C1 segment of cervical spinal cord (tissue), 14 donors: ENCODE measurements around the gene PRX.
"Not testable (repeated sequence)": the region's sequence is repeated elsewhere in the genome, so short reads cannot be mapped to it uniquely, and the experiment has no call there.

Experiments
- DNase-seq, 14 donors: peaks; one replicate each; lab custom pipeline; 2025; lab: John Stamatoyannopoulos, UW

The PRX gene

GRCh38 chr19:40441719-40442253 lies 28.6 kb upstream of the PRX start:
- no peak for DNase-seq

DNA sequence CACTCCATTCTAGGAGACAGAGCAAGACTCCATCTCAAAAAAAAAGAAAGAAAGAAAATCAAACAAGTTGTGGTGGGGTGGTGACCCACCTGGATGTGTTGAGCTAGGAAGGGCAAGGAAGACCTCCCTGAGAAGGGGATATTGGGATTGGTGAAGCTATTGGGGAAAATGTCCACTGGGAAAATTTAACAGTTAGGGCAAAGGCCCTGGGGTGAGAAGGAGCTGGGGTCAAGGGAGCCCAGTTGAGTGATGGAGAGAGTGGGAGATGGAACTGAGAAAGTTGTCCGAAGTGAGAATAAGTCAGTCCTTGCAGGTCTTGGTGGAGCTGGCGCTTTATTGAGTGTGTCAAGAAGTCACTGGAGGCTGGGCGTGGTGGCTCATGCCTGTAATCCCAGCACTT lies 25.1 kb upstream of the PRX start:
- no peak for DNase-seq

DNA sequence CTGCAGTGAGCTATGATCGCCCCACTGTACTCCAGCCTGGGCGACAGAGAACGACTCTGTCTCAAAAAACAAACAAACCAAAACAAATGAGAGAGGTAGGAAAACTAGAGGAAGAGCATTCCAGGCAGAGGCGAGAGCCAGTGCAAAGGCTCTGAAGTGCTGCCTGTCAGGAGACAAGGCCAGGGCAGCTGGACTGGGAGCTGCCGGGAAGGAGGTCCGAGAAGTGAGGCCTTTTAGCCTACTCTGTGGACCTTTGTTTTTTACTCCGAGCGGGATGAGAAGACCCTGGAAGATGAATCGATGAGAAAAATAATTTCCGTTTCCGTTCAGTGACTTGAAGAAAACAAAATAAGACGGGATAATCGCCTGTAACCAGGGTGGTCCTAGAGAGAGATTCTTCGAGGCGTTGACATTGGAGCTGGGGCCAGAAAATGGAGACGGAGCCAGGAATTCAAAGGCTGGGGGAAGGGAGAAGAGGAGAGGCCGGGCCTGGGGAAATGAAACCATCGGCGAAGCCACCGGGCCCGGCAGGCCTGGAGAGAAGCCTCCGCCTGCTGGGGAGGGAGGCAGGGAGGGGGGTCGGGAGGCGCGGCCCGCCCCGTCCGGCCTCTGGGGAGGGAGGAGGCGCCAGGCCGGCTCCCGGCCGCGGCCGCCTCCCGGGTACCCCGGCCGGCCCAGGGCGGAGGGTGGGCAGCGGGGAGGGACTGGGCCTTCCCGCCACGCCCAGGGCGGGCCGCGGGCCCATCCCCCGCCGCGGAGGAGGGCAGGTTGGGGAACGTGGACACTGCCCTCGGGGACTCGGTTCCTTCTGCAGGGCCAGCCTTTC lies 20.4 kb upstream of the PRX start:
- DNase-seq: peak in 13 of 14 donors; percentile 47 to 89 (median 76)

- not testable (repeated sequence) for DNase-seq
Measured at GRCh38 chr19:40432760-40433159, 19.6 kb upstream of the PRX start.

DNA sequence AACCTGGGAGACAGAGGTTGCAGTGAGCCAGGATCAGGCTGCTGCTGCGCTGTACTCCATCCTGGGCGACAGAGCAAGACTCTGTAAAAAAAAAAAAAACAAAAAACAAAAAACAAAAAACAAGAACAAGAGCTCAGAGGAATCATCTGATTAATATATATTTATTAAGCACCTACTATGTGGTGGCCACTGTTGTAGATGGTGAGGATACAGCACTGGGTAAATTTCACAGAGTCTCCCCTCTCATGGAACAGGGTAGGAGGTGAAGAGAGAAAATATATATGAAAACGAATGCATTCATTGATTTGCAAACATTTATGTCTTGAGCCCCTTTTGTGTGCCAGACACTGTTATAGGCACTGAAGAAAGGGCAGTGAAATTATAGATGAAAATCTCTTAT lies 18.5 kb upstream of the PRX start:
- no peak for DNase-seq

- not testable (repeated sequence) for DNase-seq
Measured at GRCh38 chr19:40430242-40430641, 17.1 kb upstream of the PRX start.

GRCh38 chr19:40428197-40428596 lies 15.0 kb upstream of the PRX start:
- DNase-seq: not testable (repeated sequence)

- DNase-seq: peak; percentile 96 to 100 (median 99)
Measured at GRCh38 chr19:40425450-40426287, 12.5 kb upstream of the PRX start, which contains the start of gene SERTAD1. TSS of gene SERTAD1 (minus strand) at chr19:40425992. CDS start at chr19:40423546, 2,446 bp downstream.

DNA sequence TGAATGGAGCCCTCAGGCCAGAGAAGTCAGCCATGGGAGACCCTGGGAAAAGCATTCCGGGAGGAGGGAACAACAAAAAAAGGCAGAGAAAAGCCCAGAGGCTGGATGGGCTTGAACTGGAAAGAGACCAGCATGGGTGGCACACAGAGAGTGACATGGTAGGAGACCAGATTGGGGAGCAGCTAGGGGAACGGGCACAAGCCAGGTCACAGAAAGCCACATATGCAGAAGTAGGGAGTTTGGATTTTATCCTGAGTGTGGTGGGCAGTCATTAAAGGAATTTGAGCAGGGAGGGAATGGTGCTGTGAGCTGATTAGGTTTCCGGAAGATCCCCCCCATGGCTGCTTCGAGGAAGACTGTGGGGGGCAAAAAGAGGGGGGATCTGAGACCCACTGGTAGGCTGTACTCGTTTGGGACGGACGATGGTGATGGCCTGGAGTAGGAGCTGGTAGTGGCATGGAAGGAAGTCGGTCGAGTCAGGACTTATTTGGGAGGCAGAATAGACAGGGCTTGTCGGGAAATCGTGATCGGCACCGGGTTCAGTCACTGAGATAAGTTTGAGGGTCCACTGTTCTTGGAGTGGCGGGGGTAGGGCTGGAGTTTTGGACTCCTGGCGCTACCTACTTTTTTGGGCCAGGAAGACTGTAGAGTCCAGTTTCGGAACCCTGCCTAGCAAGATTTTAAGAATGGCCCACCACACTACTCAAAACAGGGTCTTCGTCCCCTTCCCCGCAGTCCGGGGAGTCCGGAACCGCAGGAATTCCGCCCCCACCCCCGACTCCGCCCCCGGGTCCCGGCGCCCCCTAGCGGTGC lies 11.7 kb upstream of the PRX start:
- DNase-seq: peak in 3 of 14 donors; percentile 50 to 82 (median 67)

- DNase-seq: no peak
Measured at GRCh38 chr19:40423938-40424337, 10.8 kb upstream of the PRX start.

DNA sequence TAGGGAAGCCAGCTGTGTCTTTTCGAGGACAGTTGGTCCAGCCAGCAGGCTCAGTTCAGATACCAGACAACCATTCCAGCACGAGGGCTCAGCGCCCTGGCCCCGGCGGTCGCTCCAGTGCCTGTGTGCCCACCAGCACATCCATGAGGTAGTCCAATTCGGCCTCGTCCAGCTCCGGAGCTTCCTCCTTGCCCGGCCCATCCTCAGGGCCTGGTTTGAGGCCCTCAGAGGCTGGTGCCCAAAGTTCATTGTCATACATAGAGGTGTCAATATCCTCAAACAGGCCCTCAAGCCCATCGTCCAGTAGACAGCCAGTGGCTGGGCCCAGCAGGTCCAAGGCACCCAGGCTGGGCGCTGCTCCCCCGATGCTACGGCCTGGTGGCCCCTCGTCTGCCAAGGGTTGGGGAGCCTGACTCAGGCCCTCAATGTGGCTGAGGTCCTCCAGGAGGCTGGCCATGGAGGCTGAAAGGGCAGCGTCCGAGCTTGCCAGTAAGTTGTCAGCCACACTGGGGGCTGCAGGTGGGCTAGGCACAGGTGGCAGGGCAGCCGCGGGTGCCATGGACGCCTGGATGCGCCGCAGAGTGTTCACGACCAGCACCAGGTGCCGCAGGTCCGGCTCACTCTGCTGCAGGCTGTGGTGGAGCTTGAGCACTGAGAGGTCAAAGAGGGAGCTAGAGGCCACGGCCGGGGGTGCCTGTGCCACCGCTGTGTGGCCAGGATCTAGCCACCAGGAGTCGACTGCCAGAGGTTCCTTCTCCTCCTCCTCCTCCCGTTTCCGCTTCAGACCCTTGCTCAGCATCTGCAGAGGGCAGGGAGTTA lies 9.8 kb upstream of the PRX start:
- DNase-seq: no peak

DNA sequence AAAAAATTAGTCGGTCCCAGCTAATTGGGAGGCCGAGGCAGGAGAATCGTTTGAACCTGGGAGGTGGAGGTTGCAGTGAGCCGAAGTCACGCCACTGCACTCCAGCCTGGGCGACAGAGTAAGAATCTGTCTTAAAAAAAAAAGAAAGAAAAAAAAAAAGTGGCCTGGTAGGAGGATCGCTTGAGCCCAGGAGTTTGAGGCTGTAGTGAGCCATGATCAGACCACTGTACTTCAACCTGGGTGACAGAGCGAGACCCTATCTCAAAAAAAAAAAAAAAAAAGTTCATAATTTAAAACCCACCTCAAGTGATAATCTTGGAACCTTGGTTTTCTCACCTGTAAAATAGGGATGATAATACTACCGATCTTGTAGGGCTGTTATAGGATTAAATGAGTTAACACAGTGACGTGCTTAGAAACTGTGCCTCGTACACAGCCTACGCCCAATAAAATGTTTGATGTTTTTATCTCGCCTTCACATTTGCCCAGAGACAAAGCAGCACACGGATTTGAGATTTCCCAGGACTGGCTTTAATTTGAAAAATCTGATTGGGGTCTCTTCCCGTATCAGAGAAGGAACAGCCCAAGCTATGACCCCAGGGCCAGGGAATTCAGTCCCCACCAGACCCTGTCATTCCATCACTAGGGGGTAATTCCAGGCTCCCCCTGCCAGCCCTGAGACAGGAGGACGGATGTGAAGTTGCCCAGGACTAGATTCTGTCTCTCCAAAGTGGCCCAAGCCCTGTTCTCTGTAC lies 9.0 kb upstream of the PRX start:
- no peak for DNase-seq

DNA sequence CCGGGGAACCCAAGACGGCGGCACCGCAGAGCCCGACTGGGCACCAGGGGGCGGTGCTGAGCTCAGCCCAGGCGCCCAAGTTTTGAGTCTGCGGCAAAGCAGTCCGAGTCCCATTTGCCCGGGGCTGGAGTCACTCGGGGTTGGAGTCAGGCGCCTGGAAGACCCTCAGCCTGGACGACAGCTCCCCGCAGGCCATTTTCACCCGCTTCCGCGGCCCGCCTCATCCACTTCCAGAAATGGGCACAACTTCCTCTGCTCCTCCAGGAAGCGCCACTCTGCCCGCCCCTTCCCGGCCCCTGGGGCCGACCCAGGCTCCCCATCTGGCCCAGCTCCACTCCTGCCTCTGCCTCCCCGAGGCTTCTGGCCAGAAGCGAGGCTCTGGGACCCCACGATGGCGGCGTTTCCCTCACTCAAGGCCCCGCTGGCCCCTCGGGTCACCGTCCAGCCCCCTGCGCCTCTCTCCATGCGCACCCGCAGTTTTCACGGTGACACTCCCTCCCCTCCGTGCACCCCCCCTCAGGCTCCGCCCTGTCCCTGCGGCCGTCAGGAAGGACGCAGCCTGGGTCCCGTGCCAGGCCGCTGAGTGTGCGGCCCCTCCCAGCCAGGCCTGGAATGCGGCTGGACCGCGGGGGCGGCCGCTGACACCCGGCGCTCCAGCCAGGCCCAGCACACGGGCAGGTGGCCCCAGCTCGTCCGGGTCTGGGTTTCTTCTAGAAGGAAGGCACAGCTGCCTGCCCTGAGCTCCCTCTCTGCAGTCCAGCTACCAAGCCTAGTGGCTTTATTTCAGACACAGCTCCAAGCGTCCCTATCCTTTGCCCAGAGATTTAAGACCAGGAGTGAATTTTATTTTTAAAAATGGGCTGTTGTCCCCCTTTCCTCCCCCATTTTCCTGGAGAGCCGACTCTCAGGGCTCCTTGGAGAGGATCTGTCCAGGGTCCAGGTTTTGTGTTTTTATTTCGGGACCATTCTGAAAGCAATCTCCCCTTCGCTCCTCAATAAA lies 7.9 kb upstream of the PRX start:
- DNase-seq: peak; percentile 68 to 96 (median 90)

DNA sequence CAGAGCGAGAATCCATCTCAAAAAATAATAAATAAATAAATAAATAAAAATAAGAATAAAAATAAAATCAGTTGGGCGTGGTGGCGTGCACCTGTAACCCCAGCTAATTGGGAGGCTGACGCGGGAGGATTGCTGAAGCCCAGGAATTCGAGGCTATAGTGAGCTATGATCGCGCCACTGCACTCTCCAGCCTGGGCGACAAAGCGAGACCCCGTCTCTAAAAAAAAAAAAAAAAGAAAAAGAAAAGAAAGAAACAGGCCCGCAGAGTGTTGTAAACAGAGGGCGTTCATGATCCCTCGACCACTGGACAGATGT lies 7.2 kb upstream of the PRX start:
- DNase-seq: no peak

DNA sequence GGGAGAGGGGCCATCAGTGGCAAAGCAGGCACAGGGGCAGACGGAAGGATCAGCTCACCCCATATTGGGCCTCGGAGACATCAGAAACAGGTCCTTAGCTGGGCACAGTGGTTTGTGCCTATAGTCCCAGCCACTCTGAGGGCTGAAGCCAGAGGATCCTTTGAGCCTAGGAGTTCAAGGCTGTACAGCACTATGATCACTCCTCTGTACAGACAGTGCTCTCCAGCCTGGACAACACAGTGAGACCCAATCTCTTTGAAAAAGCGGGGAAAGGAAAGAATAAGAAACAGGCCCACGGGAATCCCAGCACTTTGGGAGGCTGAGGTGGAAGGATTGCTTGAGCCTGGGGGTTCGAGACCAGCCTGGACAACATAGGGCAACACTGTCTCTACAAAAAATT lies 6.6 kb upstream of the PRX start:
- DNase-seq: no peak

GRCh38 chr19:40419066-40419612 lies 6.0 kb upstream of the PRX start:
- no peak for DNase-seq

- DNase-seq: no peak
Measured at GRCh38 chr19:40418040-40418439, 4.9 kb upstream of the PRX start.

- no peak for DNase-seq
Measured at GRCh38 chr19:40417643-40417981, 4.4 kb upstream of the PRX start.
